Activated B cell treated with CpG ODN at 0.5 μM for 24 hours (primary cell): ENCODE results near the gene GARRE1. TPM values are rescaled to one million over a fixed set of nuclear protein-coding genes. Genes with fewer than 3 reads are reported as not detected.
A peak's percentile ranks its signal among the peaks of the same experiment; 100 is the strongest.

Source experiments
- ATAC-seq: fragments of 200-7000 bp; cut with Tn5 transposase; one replicate; pipeline ENCODE4 v1.10.0; 2021; ENCODE audit warnings: low read depth, mild to moderate bottlenecking, moderate library complexity
- CTCF ChIA-PET: fragments of 350-600 bp; sonication (Branson Sonifier 250); formaldehyde crosslinking; loops from one replicate; lab custom pipeline; 2021; ENCODE audit warnings: antibody characterized with exemption; lab: Charles Lee
- POLR2A ChIA-PET: fragments of 350-600 bp; sonication (Branson Sonifier 250); formaldehyde crosslinking; loops from one replicate; lab custom pipeline; 2021; ENCODE audit warnings: antibody characterized with exemption; lab: Charles Lee
- DNase-seq: peaks from one replicate; pipeline ENCODE4 v3.0.0; 2022
- H3K27ac Mint-ChIP-seq: one replicate; pipeline ENCODE4 v1.8.0; 2020; ENCODE audit warnings: mixed read lengths
- H3K27me3 Mint-ChIP-seq: one replicate; pipeline ENCODE4 v1.8.0; 2021; ENCODE audit warnings: mixed read lengths
- H3K36me3 Mint-ChIP-seq: one replicate; pipeline ENCODE4 v1.8.0; 2021; ENCODE audit warnings: low read depth, mixed read lengths
- H3K4me1 Mint-ChIP-seq: one replicate; pipeline ENCODE4 v1.8.0; 2021; ENCODE audit warnings: mixed read lengths
- H3K4me3 Mint-ChIP-seq: one replicate; pipeline ENCODE4 v1.8.0; 2020; ENCODE audit warnings: mild to moderate bottlenecking, mixed read lengths
- H3K9me3 Mint-ChIP-seq: one replicate; pipeline ENCODE4 v1.8.0; 2020; ENCODE audit warnings: mixed read lengths
- intact Hi-C: fragments of 100-400 bp; cut with micrococcal nuclease; formaldehyde crosslinking; loops from one replicate; pipeline ENCODE4 v1.15.1; 2024
- total RNA-seq: library from RNA; stranded (reverse); gene quantifications from 2 replicates; pipeline ENCODE4 v1.2.3, GENCODE V29; 2022
- TF ChIP-seq, protein P1 (sequence below): fragments of 200-600 bp; IDR thresholded peaks from one replicate; pipeline ENCODE4 v1.8.0; 2022; ENCODE audit warnings: antibody characterized with exemption, mild to moderate bottlenecking

GARRE1 gene
- total RNA-seq, 1 donor from 2014 or later, result 30.6 TPM

DNA sequence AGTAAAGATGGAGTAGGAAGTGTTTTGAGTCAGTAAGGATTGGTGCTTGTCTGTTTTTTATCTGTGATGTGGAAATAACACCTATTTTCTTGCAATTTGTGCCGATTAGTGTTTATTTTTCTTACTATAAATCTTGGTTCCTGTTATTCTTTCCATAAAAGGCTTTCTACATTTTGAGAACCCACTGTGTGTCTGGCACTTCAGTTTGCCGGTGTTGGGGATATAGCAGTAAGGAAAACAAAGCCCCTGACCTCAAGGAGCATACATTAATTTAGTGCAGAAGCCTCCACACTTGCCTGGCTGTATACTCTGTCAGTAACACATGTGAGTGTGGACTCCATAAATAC is 35.6 kb upstream of the GARRE1 start:
- intact Hi-C loops, result no loop called here
- DNase-seq (no peak), ATAC-seq (no peak)
- TF ChIP-seq, protein P1, sequence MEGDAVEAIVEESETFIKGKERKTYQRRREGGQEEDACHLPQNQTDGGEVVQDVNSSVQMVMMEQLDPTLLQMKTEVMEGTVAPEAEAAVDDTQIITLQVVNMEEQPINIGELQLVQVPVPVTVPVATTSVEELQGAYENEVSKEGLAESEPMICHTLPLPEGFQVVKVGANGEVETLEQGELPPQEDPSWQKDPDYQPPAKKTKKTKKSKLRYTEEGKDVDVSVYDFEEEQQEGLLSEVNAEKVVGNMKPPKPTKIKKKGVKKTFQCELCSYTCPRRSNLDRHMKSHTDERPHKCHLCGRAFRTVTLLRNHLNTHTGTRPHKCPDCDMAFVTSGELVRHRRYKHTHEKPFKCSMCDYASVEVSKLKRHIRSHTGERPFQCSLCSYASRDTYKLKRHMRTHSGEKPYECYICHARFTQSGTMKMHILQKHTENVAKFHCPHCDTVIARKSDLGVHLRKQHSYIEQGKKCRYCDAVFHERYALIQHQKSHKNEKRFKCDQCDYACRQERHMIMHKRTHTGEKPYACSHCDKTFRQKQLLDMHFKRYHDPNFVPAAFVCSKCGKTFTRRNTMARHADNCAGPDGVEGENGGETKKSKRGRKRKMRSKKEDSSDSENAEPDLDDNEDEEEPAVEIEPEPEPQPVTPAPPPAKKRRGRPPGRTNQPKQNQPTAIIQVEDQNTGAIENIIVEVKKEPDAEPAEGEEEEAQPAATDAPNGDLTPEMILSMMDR, result no peak
- no peaks in the 10 kb centered on the region for H3K9me3 Mint-ChIP-seq
- no peaks in the 10 kb centered on the region for H3K27me3 Mint-ChIP-seq
- peaks cover 29% of the 10 kb centered on the region for H3K4me1 Mint-ChIP-seq
- H3K4me3 Mint-ChIP-seq, result peak overlapping the region; percentile 29
- CTCF ChIA-PET, result interaction anchor here (1.0 to 2.5 kb wide), 7 partner anchors 8 to 128 kb away, joined by 3 to 12 read pairs (median 4); partner anchors contain the start of gene LSM14A
- POLR2A ChIA-PET, result interaction anchor here (2.9 kb wide), 1 partner anchor 47 kb away, joined by 11 read pairs; the partner anchor contains the start of gene LSM14A
- H3K27ac Mint-ChIP-seq, result peak overlapping the region; percentile 82
- H3K36me3 Mint-ChIP-seq, result peaks cover 69% of the 10 kb centered on the region

DNA sequence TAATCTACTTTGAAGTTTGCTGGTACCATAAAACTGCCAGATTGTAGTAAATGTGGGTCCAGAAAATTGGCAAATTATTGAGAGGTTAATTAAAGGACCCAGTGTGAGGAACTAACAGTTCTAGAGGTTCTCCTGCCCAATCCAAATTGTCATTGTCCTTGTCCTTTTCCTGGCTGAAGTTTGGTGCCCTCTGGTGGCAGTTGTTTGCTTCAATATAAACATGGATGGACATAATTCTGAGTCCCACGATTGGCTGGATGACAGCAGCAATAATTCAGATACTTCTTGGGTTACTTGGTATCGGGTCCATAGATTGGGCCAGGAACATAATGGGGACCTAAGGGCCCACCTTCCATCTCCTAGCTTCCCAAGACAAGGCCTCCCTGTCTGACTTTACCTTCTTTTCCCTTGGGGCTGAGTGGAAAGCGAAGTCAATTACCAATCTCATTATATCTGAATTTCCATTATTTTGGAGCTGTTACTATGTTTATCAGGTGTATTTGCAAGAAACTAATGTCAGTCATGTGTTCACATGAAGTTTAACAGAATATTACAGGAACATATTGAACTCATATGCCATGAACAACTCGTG is 33.8 kb upstream of the GARRE1 start:
- H3K4me3 Mint-ChIP-seq, result no peak overlapping the region
- peaks cover 35% of the 10 kb centered on the region for H3K4me1 Mint-ChIP-seq
- TF ChIP-seq, protein P1, result peak; percentile 14
- no peaks in the 10 kb centered on the region for H3K9me3 Mint-ChIP-seq
- H3K27ac Mint-ChIP-seq, result peak overlapping the region; percentile 50
- POLR2A ChIA-PET, result interaction anchor here (0.6 kb wide), 1 partner anchor 26 kb away, joined by 3 read pairs; no protein-coding TSS in a partner anchor
- intact Hi-C loops, result loop anchor here (1.0 to 5.0 kb wide), 3 partner anchors 48 to 178 kb away; partner anchors contain the start of gene LSM14A
- ATAC-seq, result no peak
- peak; percentile 20 for DNase-seq
- no peaks in the 10 kb centered on the region for H3K27me3 Mint-ChIP-seq
- peaks cover 75% of the 10 kb centered on the region for H3K36me3 Mint-ChIP-seq
- CTCF ChIA-PET, result interaction anchor here (0.8 to 1.5 kb wide), 3 partner anchors 48 to 98 kb away, joined by 4 to 5 read pairs (median 5); partner anchors contain the start of gene LSM14A

- ATAC-seq, result no peak
- ChIA-PET POLR2A (no interaction called here), CTCF (interaction anchor here (1.2 kb wide), 1 partner anchor 444 kb away, joined by 4 read pairs; no protein-coding TSS in a partner anchor)
- H3K27ac Mint-ChIP-seq, result no peak overlapping the region
- no peaks in the 10 kb centered on the region for H3K27me3 Mint-ChIP-seq
- TF ChIP-seq, protein P1, result no peak
- no peak overlapping the region for H3K4me3 Mint-ChIP-seq
- peaks cover 28% of the 10 kb centered on the region for H3K4me1 Mint-ChIP-seq
- no peaks in the 10 kb centered on the region for H3K9me3 Mint-ChIP-seq
- intact Hi-C loops, result loop anchor here (5.0 kb wide), 1 partner anchor 180 kb away; no protein-coding TSS in a partner anchor
- peaks cover 85% of the 10 kb centered on the region for H3K36me3 Mint-ChIP-seq
- DNase-seq, result no peak
Observed at GRCh38 chr19:34222386-34222785, 32.0 kb upstream of the GARRE1 start.

- intact Hi-C loops, result loop anchor here (5.0 kb wide), 1 partner anchor 183 kb away; no protein-coding TSS in a partner anchor
- peaks cover 92% of the 10 kb centered on the region for H3K36me3 Mint-ChIP-seq
- TF ChIP-seq, protein P1, result no peak
- no peak for DNase-seq
- no peak overlapping the region for H3K4me3 Mint-ChIP-seq
- H3K4me1 Mint-ChIP-seq, result peaks cover 11% of the 10 kb centered on the region
- peak; percentile 18 for ATAC-seq
- peak overlapping the region; percentile 57 for H3K27ac Mint-ChIP-seq
- H3K27me3 Mint-ChIP-seq, result no peaks in the 10 kb centered on the region
- ChIA-PET POLR2A (interaction anchor here (0.6 to 1.3 kb wide), 2 partner anchors 32 to 54 kb away, joined by 3 to 11 read pairs; no protein-coding TSS in a partner anchor), CTCF (no interaction called here)
- H3K9me3 Mint-ChIP-seq, result no peaks in the 10 kb centered on the region
Observed at GRCh38 chr19:34224996-34225658, 29.2 kb upstream of the GARRE1 start.

DNA sequence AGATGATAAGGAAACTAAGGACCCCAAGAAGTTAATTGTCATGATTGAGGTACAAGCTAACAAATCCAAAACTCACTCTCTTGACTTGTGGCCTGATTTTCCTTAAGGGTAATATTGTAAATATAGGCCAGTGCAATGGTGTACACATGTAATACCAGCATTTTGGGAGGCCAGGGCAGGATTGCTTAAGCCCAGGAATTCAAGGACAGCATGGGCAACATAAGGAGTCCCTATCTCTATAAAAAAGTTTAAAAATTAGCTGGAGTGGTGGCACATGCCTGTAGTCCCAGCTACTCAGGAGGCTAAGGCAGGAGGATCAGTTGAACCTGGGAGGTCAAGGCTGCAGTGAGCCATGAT is 28.7 kb upstream of the GARRE1 start:
- Mint-ChIP-seq H3K9me3 (no peaks in the 10 kb centered on the region), H3K27me3 (no peaks in the 10 kb centered on the region), H3K36me3 (peaks cover 92% of the 10 kb centered on the region), H3K4me3 (no peak overlapping the region), H3K4me1 (peaks cover 7% of the 10 kb centered on the region), H3K27ac (peak overlapping the region; percentile 57)
- no peak for ATAC-seq
- ChIA-PET POLR2A (interaction anchor here (1.3 kb wide), 1 partner anchor 55 kb away, joined by 3 read pairs; no protein-coding TSS in a partner anchor), CTCF (no interaction called here)
- DNase-seq, result no peak
- TF ChIP-seq, protein P1, result no peak
- intact Hi-C loops, result no loop called here
